Tibial nerve (tissue), 4 donors: ENCODE measurements around the gene SLC10A4.

Experiments used
- EP300 ChIP-seq, 2 donors: sonication (generic); formaldehyde crosslinking; IDR thresholded peaks; one replicate each; pipeline ENCODE4 v1.6.1; 2017; ENCODE audit warnings: antibody characterized with exemption in 2 of 2, mild to moderate bottlenecking in 1 of 2
- POLR2A ChIP-seq, 2 donors: fragments of 450-650 bp; IDR thresholded peaks; one replicate each; pipeline ENCODE4 v1.6.1; 2017; ENCODE audit warnings: antibody characterized with exemption in 2 of 2, mild to moderate bottlenecking in 2 of 2, moderate library complexity in 2 of 2
- TF ChIP-seq, protein P1 (sequence below), 5 experiments: fragments of 200-600 bp in 3 of 5; fragments of 450-650 bp in 2 of 5; sonication (generic) in 3 of 5; IDR thresholded peaks; one replicate each; pipeline ENCODE4 v1.5.1; 2016 to 2019; ENCODE audit warnings: antibody characterized with exemption in 5 of 5, mild to moderate bottlenecking in 3 of 5, moderate library complexity in 2 of 5

DNA sequence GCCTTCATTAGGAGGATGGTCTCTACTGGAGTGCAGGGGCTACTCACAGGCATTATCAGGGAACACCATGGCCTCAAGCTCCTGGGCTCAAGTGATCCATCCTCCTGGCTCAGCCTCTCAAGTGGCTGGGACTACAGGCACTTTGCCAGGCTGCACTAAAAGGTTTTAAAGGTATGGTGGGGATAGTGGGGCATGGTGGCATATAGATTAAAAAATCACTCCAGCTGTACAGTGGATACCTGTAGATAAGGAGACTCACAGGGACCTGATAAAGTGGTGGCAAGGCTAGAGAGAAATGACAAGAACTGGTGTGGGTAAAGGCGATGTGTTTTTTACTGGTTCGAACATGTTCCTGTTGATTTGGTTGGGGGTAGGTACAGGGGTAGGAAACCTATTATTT lies 12.8 kb downstream of the SLC10A4 start:
- TF ChIP-seq EP300 (IDR thresholded peaks at IDR 0.05) (no peak), POLR2A (IDR thresholded peaks at IDR 0.05) (no peak)
- TF ChIP-seq, protein P1, sequence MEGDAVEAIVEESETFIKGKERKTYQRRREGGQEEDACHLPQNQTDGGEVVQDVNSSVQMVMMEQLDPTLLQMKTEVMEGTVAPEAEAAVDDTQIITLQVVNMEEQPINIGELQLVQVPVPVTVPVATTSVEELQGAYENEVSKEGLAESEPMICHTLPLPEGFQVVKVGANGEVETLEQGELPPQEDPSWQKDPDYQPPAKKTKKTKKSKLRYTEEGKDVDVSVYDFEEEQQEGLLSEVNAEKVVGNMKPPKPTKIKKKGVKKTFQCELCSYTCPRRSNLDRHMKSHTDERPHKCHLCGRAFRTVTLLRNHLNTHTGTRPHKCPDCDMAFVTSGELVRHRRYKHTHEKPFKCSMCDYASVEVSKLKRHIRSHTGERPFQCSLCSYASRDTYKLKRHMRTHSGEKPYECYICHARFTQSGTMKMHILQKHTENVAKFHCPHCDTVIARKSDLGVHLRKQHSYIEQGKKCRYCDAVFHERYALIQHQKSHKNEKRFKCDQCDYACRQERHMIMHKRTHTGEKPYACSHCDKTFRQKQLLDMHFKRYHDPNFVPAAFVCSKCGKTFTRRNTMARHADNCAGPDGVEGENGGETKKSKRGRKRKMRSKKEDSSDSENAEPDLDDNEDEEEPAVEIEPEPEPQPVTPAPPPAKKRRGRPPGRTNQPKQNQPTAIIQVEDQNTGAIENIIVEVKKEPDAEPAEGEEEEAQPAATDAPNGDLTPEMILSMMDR (IDR thresholded peaks at IDR 0.05), result no peak
